Central memory CD8-positive, alpha-beta T cell (primary cell): ENCODE results near the gene CASTOR1.

Experiments used
- ATAC-seq: fragments of 150-1000 bp; cut with Tn5 transposase; replicated peaks from 2 replicates; pipeline ENCODE4 v1.10.0; 2022; ENCODE audit warnings: mild to moderate bottlenecking, moderate FRiP score, moderate number of reproducible peaks; ENCODE audit not compliant: poor library complexity, severe bottlenecking; ENCODE audit errors: extremely low read depth
- DNase-seq, 2 donors: peaks; one replicate each; pipeline ENCODE4 v3.0.0; 2021; ENCODE audit warnings: low spot score in 2 of 2
- H3K27ac Mint-ChIP-seq: one replicate; pipeline ENCODE4 v1.8.0; 2022; ENCODE audit warnings: low read depth, mild to moderate bottlenecking, moderate library complexity, mixed read lengths
- H3K27me3 Mint-ChIP-seq: one replicate; pipeline ENCODE4 v1.8.0; 2022; ENCODE audit warnings: mixed read lengths
- H3K36me3 Mint-ChIP-seq: one replicate; pipeline ENCODE4 v1.8.0; 2022; ENCODE audit warnings: mild to moderate bottlenecking, moderate library complexity, mixed read lengths; ENCODE audit not compliant: insufficient read depth
- H3K4me1 Mint-ChIP-seq: one replicate; pipeline ENCODE4 v1.8.0; 2022; ENCODE audit warnings: mixed read lengths
- H3K4me3 Mint-ChIP-seq: one replicate; pipeline ENCODE4 v1.8.0; 2022; ENCODE audit warnings: mild to moderate bottlenecking, moderate library complexity, mixed read lengths
- H3K9me3 Mint-ChIP-seq: one replicate; pipeline ENCODE4 v1.8.0; 2022; ENCODE audit warnings: mixed read lengths

CASTOR1 gene

DNA sequence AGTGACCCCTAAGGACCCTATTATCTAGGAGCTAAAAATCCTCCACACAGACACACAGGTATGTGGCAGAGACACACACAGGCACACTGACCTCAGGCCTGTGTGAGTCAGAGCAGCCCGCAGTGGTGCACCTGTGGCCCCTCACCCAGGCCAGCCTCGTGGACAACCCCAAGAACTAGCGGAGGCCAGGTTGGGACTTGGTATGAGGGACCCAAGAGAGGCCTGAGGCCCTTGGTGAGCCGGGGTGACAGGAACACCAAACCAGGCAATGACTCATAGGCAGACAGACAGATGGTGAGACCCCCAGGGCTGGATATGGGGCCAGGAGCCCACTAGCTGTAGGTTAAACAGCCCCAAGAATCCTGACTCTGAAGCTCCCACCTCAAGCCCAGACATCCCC lies 6.0 kb downstream of the CASTOR1 start:
- DNase-seq: no peak
- no peak for ATAC-seq
- Mint-ChIP-seq H3K4me1 (peaks cover 9% of the 10 kb centered on the region), H3K27ac (no peak overlapping the region), H3K36me3 (peaks cover 15% of the 10 kb centered on the region), H3K27me3 (peaks cover 18% of the 10 kb centered on the region), H3K9me3 (no peaks in the 10 kb centered on the region), H3K4me3 (no peak overlapping the region)

GRCh38 chr22:30282616-30283046 lies 6.7 kb downstream of the CASTOR1 start:
- Mint-ChIP-seq H3K9me3 (no peaks in the 10 kb centered on the region), H3K27me3 (peaks cover 25% of the 10 kb centered on the region), H3K4me1 (peaks cover 2% of the 10 kb centered on the region), H3K4me3 (no peak overlapping the region), H3K27ac (no peak overlapping the region), H3K36me3 (peaks cover 17% of the 10 kb centered on the region)
- ATAC-seq (no peak), DNase-seq (no peak)

DNA sequence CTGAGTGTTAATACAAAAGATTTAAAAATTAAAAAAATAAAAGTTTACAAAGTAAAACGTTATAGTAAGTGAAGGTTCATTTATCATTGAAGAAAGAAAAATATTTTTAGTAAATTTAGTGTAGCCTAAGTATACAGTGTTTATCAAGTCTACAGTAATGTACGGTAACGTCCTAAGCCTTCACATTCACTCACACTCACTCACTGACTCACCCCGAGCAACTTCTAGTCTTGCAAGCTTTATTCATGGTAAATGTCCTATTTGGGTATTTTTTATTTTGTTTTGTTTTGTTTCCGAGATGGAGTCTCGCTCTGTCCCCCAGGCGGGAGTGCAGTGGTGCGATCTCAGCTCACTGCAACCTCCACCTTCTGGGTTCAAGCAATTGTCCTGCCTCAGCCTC lies 8.8 kb downstream of the CASTOR1 start:
- DNase-seq: no peak
- Mint-ChIP-seq H3K4me1 (peaks cover 9% of the 10 kb centered on the region), H3K27me3 (peaks cover 40% of the 10 kb centered on the region), H3K27ac (no peak overlapping the region), H3K4me3 (no peak overlapping the region), H3K9me3 (no peaks in the 10 kb centered on the region), H3K36me3 (peaks cover 7% of the 10 kb centered on the region)
- ATAC-seq: no peak

DNA sequence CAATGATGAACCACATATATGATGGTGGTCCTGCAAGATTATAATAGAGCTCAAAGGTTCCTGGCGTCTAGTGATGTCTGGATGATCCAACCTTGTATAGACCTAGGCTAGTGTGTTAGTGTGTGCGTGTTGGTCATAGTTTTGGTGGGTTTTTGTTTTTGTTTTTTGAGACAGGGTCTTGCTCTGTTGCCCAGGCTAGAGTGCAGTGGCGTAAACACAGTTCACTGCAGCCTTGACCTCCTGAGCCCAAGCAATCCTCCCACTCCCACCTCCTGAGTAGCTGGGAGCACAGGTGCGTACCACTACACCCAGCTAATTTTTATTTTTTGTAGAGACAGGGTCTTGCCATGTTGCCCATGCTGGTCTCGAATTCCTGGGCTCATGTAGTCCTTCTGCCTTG lies 9.4 kb downstream of the CASTOR1 start:
- ATAC-seq (no peak), DNase-seq (no peak)
- Mint-ChIP-seq H3K9me3 (no peaks in the 10 kb centered on the region), H3K4me1 (peaks cover 14% of the 10 kb centered on the region), H3K27me3 (peaks cover 41% of the 10 kb centered on the region), H3K36me3 (peaks cover 4% of the 10 kb centered on the region), H3K4me3 (no peak overlapping the region), H3K27ac (no peak overlapping the region)

- ATAC-seq (no peak), DNase-seq (no peak)
- Mint-ChIP-seq H3K27ac (no peak overlapping the region), H3K36me3 (peaks cover 6% of the 10 kb centered on the region), H3K27me3 (peaks cover 41% of the 10 kb centered on the region), H3K9me3 (no peaks in the 10 kb centered on the region), H3K4me1 (peaks cover 14% of the 10 kb centered on the region), H3K4me3 (no peak overlapping the region)
Measured at GRCh38 chr22:30279046-30279788, 10.1 kb downstream of the CASTOR1 start.

DNA sequence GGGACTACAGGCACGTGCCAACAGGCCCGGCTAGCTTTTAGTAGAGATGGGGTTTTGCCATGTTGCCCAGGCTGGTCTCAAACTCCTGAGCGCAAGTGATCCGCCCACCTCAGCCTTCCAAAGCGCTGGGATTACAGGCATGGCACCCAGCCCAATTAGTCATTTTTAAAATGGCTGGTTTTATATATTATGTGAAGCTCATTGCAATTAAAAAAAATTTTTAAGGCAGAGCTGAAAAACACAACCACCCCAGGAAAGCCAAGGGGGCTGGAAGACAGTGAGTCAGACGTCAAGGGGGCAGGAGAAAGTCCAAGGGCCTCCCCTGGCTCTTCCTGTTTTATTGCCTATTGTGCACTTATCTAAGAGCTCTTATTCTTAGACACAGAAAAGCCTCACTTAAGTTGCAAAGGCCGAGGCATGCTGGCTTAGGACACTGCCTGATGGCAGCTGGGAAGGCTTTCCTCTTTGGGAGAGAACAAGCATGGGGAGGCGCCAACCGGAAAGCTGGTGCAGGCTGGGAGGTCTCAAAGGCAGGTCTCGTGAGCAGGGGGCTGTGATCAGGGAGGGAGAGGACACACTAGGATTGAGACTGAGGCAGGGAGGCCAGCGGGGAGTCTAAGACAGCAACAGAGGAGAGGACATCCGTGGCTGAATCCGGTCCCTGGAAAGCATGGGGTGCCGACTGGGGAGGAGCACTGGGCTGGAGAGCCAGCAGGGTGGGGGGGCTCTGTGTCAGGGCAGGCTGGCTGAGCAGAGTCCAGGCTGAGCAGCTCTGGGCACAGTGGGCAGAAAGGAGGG lies 11.6 kb downstream of the CASTOR1 start:
- no peaks in the 10 kb centered on the region for H3K9me3 Mint-ChIP-seq
- no peak overlapping the region for H3K27ac Mint-ChIP-seq
- peaks cover 6% of the 10 kb centered on the region for H3K36me3 Mint-ChIP-seq
- ATAC-seq: no peak
- DNase-seq: no peak
- H3K4me1 Mint-ChIP-seq: peaks cover 14% of the 10 kb centered on the region
- peaks cover 41% of the 10 kb centered on the region for H3K27me3 Mint-ChIP-seq
- no peak overlapping the region for H3K4me3 Mint-ChIP-seq

- no peak for ATAC-seq
- H3K4me3 Mint-ChIP-seq: peak overlapping the region; percentile 31
Measured at GRCh38 chr22:30276039-30276438, 13.3 kb downstream of the CASTOR1 start.

GRCh38 chr22:30275625-30276024 lies 13.7 kb downstream of the CASTOR1 start:
- Mint-ChIP-seq H3K4me1 (peaks cover 17% of the 10 kb centered on the region), H3K9me3 (no peaks in the 10 kb centered on the region), H3K36me3 (peaks cover 9% of the 10 kb centered on the region), H3K27ac (no peak overlapping the region), H3K4me3 (peak overlapping the region; percentile 31), H3K27me3 (peaks cover 41% of the 10 kb centered on the region)
- ATAC-seq (no peak), DNase-seq (no peak)

More at GRCh38 chr22:30276039-30276438, 13.3 kb downstream of the CASTOR1 start:
- no peak for DNase-seq
- Mint-ChIP-seq H3K27ac (no peak overlapping the region), H3K27me3 (peaks cover 41% of the 10 kb centered on the region), H3K9me3 (no peaks in the 10 kb centered on the region), H3K4me1 (peaks cover 14% of the 10 kb centered on the region), H3K36me3 (peaks cover 6% of the 10 kb centered on the region)

GRCh38 chr22:30274437-30274812 lies 14.9 kb downstream of the CASTOR1 start:
- H3K27ac Mint-ChIP-seq: no peak overlapping the region
- peaks cover 20% of the 10 kb centered on the region for H3K4me1 Mint-ChIP-seq
- H3K4me3 Mint-ChIP-seq: no peak overlapping the region
- DNase-seq: no peak
- H3K36me3 Mint-ChIP-seq: peaks cover 11% of the 10 kb centered on the region
- ATAC-seq: no peak
- peaks cover 34% of the 10 kb centered on the region for H3K27me3 Mint-ChIP-seq
- H3K9me3 Mint-ChIP-seq: no peaks in the 10 kb centered on the region

- Mint-ChIP-seq H3K9me3 (no peaks in the 10 kb centered on the region), H3K27me3 (peaks cover 29% of the 10 kb centered on the region), H3K4me1 (peaks cover 20% of the 10 kb centered on the region), H3K36me3 (peaks cover 11% of the 10 kb centered on the region), H3K27ac (no peak overlapping the region), H3K4me3 (no peak overlapping the region)
- DNase-seq: no peak
- no peak for ATAC-seq
Measured at GRCh38 chr22:30273711-30274436, 15.4 kb downstream of the CASTOR1 start.

- no peak for DNase-seq
- H3K9me3 Mint-ChIP-seq: no peaks in the 10 kb centered on the region
- peaks cover 20% of the 10 kb centered on the region for H3K27me3 Mint-ChIP-seq
- H3K36me3 Mint-ChIP-seq: peaks cover 12% of the 10 kb centered on the region
- ATAC-seq: no peak
- no peak overlapping the region for H3K27ac Mint-ChIP-seq
- H3K4me3 Mint-ChIP-seq: no peak overlapping the region
- H3K4me1 Mint-ChIP-seq: peaks cover 27% of the 10 kb centered on the region
Measured at GRCh38 chr22:30272781-30273601, 16.3 kb downstream of the CASTOR1 start.

DNA sequence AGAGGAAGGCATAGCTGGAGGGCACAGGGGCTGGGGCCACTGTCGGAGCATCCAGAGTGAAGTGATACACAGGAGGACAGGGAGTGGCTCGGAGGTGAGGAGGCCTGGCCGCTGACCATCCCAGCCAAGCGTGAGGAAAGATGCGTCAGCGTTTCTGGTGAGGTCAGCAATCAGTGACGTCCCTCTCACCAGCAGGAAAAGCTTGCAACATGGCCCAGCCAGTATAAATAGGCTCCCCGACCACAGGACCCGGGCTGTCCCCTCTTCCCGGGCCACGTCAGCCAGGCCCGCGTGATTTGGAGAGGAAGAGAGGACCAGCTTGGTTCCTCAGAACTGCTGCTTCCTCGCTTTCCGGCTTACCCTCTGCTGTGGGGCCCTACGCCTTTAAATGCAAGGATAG lies 18.5 kb downstream of the CASTOR1 start:
- no peak overlapping the region for H3K4me3 Mint-ChIP-seq
- no peak for ATAC-seq
- no peaks in the 10 kb centered on the region for H3K9me3 Mint-ChIP-seq
- no peak for DNase-seq
- peaks cover 5% of the 10 kb centered on the region for H3K27me3 Mint-ChIP-seq
- peaks cover 21% of the 10 kb centered on the region for H3K36me3 Mint-ChIP-seq
- H3K27ac Mint-ChIP-seq: no peak overlapping the region
- H3K4me1 Mint-ChIP-seq: peaks cover 42% of the 10 kb centered on the region
